GM18909 (cell line): ENCODE measurements around the gene MSX1.
"Not testable (repeated sequence)": the region's sequence is repeated elsewhere in the genome, so short reads cannot be mapped to it uniquely, and the experiment has no call there.

Source experiments
- ATAC-seq: cut with Tn5 transposase; IDR thresholded peaks from one replicate; pipeline ENCODE4 v1.9.1; 2021; ENCODE audit warnings: mild to moderate bottlenecking; ENCODE audit not compliant: unreplicated experiment, poor library complexity

MSX1 gene

GRCh38 chr4:4859325-4859798 lies at the start of gene MSX1:
MSX1 (plus strand) TSS chr4:4859665; CDS start chr4:4859900, 235 bp downstream.
- ATAC-seq = peak; percentile 92

- no peak for ATAC-seq
These were observed 49.2 kb upstream of the MSX1 start for GRCh38 chr4:4810092-4810774.

GRCh38 chr4:4810778-4811177 lies 48.7 kb upstream of the MSX1 start:
- no peak for ATAC-seq

- ATAC-seq = no peak
These were observed 47.2 kb upstream of the MSX1 start for GRCh38 chr4:4812145-4812794.

- no peak for ATAC-seq
These were observed 40.9 kb upstream of the MSX1 start for GRCh38 chr4:4818415-4819212.

- ATAC-seq = no peak
These were observed 40.3 kb upstream of the MSX1 start for GRCh38 chr4:4819213-4819606.

GRCh38 chr4:4820261-4820660 lies 39.2 kb upstream of the MSX1 start:
- ATAC-seq = no peak

- ATAC-seq = no peak
These were observed 38.7 kb upstream of the MSX1 start for GRCh38 chr4:4820739-4821138.

GRCh38 chr4:4821577-4821976 lies 37.9 kb upstream of the MSX1 start:
- no peak for ATAC-seq

GRCh38 chr4:4822286-4822685 lies 37.2 kb upstream of the MSX1 start:
- not testable (repeated sequence) for ATAC-seq

- no peak for ATAC-seq
These were observed 35.8 kb upstream of the MSX1 start for GRCh38 chr4:4823621-4824162.

GRCh38 chr4:4824232-4824631 lies 35.2 kb upstream of the MSX1 start:
- no peak for ATAC-seq

GRCh38 chr4:4825431-4825830 lies 34.0 kb upstream of the MSX1 start:
- no peak for ATAC-seq

GRCh38 chr4:4829837-4830236 lies 29.6 kb upstream of the MSX1 start:
- no peak for ATAC-seq

GRCh38 chr4:4831266-4831665 lies 28.2 kb upstream of the MSX1 start:
- no peak for ATAC-seq

- no peak for ATAC-seq
These were observed 27.6 kb upstream of the MSX1 start for GRCh38 chr4:4831825-4832224.

GRCh38 chr4:4836044-4836443 lies 23.4 kb upstream of the MSX1 start:
- ATAC-seq = no peak

GRCh38 chr4:4837316-4837715 lies 22.1 kb upstream of the MSX1 start:
- ATAC-seq = no peak

GRCh38 chr4:4838051-4838935 lies 21.2 kb upstream of the MSX1 start:
- no peak for ATAC-seq
